ENCODE data around the gene LARP4B. TPM values are rescaled to one million over a fixed set of nuclear protein-coding genes. Genes with fewer than 3 reads are reported as not detected.

The LARP4B gene
- total and polyA plus RNA-seq, 2 experiments from 2014 or later, result 18.3 to 52.3 TPM

DNA sequence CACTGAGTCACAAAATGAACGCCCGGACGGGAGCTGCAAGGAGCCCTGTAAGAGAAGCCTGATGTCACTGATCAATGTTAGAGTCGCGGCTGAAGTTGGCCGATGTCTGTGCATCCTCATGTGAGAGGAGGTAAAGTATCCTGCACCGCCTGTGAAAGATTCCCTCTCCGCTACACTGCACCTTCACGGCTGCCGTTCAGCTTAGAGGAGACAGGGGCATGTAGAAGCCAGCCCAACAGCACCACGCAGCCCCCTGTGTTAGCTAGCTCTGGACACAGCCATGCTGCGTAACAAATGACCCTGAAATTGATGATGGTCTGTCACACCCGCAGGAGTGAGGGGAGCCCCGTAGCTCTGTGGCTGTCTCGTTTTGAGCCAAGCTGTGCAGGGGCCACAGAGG lies 160.5 kb downstream of the LARP4B start:
- H2AFZ ChIP-seq, result no peak overlapping the region
- no peak overlapping the region for H3K4me3 ChIP-seq
- no peaks in the 10 kb centered on the region for H3K79me2 ChIP-seq (replicated peaks; ENCODE audit: insufficient read depth)
- H3K36me3 ChIP-seq (ENCODE audit: insufficient read depth), result no peaks in the 10 kb centered on the region
- H3K4me3 Mint-ChIP-seq, result no peak overlapping the region
- no peak for ATAC-seq
- TF ChIP-seq ZNF331 (CRISPR knock-in tag; IDR thresholded peaks at IDR 0.05; ENCODE audit: low read depth) (no peak), ZNF114 (CRISPR knock-in tag; IDR thresholded peaks at IDR 0.05) (no peak), CREB1 (CRISPR knock-in tag; IDR thresholded peaks at IDR 0.05; ENCODE audit: low read depth) (no peak), POLR2AphosphoS5 (IDR thresholded peaks at IDR 0.05; ENCODE audit: low read depth) (no peak), STAT1 (IDR thresholded peaks at IDR 0.05; ENCODE audit: unreplicated experiment) (no peak), EZH2 (IDR thresholded peaks at IDR 0.05; ENCODE audit: low read depth, unreplicated experiment) (no peak), NANOG (IDR thresholded peaks at IDR 0.05; ENCODE audit: borderline replicate concordance) (no peak)
- TF ChIP-seq, protein P1, sequence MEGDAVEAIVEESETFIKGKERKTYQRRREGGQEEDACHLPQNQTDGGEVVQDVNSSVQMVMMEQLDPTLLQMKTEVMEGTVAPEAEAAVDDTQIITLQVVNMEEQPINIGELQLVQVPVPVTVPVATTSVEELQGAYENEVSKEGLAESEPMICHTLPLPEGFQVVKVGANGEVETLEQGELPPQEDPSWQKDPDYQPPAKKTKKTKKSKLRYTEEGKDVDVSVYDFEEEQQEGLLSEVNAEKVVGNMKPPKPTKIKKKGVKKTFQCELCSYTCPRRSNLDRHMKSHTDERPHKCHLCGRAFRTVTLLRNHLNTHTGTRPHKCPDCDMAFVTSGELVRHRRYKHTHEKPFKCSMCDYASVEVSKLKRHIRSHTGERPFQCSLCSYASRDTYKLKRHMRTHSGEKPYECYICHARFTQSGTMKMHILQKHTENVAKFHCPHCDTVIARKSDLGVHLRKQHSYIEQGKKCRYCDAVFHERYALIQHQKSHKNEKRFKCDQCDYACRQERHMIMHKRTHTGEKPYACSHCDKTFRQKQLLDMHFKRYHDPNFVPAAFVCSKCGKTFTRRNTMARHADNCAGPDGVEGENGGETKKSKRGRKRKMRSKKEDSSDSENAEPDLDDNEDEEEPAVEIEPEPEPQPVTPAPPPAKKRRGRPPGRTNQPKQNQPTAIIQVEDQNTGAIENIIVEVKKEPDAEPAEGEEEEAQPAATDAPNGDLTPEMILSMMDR (conservative IDR thresholded peaks at IDR 0.05; ENCODE audit: low read depth in 2 of 2), result no peak
- TF ChIP-seq, protein P2, sequence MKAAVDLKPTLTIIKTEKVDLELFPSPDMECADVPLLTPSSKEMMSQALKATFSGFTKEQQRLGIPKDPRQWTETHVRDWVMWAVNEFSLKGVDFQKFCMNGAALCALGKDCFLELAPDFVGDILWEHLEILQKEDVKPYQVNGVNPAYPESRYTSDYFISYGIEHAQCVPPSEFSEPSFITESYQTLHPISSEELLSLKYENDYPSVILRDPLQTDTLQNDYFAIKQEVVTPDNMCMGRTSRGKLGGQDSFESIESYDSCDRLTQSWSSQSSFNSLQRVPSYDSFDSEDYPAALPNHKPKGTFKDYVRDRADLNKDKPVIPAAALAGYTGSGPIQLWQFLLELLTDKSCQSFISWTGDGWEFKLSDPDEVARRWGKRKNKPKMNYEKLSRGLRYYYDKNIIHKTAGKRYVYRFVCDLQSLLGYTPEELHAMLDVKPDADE (IDR thresholded peaks at IDR 0.05), result no peak
- TF ChIP-seq, protein P3, sequence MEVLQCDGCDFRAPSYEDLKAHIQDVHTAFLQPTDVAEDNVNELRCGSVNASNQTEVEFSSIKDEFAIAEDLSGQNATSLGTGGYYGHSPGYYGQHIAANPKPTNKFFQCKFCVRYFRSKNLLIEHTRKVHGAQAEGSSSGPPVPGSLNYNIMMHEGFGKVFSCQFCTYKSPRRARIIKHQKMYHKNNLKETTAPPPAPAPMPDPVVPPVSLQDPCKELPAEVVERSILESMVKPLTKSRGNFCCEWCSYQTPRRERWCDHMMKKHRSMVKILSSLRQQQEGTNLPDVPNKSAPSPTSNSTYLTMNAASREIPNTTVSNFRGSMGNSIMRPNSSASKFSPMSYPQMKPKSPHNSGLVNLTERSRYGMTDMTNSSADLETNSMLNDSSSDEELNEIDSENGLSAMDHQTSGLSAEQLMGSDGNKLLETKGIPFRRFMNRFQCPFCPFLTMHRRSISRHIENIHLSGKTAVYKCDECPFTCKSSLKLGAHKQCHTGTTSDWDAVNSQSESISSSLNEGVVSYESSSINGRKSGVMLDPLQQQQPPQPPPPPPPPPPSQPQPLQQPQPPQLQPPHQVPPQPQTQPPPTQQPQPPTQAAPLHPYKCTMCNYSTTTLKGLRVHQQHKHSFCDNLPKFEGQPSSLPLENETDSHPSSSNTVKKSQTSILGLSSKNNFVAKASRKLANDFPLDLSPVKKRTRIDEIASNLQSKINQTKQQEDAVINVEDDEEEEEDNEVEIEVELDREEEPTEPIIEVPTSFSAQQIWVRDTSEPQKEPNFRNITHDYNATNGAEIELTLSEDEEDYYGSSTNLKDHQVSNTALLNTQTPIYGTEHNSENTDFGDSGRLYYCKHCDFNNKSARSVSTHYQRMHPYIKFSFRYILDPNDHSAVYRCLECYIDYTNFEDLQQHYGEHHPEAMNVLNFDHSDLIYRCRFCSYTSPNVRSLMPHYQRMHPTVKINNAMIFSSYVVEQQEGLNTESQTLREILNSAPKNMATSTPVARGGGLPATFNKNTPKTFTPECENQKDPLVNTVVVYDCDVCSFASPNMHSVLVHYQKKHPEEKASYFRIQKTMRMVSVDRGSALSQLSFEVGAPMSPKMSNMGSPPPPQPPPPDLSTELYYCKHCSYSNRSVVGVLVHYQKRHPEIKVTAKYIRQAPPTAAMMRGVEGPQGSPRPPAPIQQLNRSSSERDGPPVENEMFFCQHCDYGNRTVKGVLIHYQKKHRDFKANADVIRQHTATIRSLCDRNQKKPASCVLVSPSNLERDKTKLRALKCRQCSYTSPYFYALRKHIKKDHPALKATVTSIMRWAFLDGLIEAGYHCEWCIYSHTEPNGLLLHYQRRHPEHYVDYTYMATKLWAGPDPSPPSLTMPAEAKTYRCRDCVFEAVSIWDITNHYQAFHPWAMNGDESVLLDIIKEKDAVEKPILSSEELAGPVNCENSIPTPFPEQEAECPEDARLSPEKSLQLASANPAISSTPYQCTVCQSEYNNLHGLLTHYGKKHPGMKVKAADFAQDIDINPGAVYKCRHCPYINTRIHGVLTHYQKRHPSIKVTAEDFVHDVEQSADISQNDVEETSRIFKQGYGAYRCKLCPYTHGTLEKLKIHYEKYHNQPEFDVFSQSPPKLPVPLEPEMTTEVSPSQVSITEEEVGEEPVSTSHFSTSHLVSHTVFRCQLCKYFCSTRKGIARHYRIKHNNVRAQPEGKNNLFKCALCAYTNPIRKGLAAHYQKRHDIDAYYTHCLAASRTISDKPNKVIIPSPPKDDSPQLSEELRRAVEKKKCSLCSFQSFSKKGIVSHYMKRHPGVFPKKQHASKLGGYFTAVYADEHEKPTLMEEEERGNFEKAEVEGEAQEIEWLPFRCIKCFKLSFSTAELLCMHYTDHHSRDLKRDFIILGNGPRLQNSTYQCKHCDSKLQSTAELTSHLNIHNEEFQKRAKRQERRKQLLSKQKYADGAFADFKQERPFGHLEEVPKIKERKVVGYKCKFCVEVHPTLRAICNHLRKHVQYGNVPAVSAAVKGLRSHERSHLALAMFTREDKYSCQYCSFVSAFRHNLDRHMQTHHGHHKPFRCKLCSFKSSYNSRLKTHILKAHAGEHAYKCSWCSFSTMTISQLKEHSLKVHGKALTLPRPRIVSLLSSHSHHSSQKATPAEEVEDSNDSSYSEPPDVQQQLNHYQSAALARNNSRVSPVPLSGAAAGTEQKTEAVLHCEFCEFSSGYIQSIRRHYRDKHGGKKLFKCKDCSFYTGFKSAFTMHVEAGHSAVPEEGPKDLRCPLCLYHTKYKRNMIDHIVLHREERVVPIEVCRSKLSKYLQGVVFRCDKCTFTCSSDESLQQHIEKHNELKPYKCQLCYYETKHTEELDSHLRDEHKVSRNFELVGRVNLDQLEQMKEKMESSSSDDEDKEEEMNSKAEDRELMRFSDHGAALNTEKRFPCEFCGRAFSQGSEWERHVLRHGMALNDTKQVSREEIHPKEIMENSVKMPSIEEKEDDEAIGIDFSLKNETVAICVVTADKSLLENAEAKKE (CRISPR knock-in tag; IDR thresholded peaks at IDR 0.05), result no peak
- TF ChIP-seq, protein P4, sequence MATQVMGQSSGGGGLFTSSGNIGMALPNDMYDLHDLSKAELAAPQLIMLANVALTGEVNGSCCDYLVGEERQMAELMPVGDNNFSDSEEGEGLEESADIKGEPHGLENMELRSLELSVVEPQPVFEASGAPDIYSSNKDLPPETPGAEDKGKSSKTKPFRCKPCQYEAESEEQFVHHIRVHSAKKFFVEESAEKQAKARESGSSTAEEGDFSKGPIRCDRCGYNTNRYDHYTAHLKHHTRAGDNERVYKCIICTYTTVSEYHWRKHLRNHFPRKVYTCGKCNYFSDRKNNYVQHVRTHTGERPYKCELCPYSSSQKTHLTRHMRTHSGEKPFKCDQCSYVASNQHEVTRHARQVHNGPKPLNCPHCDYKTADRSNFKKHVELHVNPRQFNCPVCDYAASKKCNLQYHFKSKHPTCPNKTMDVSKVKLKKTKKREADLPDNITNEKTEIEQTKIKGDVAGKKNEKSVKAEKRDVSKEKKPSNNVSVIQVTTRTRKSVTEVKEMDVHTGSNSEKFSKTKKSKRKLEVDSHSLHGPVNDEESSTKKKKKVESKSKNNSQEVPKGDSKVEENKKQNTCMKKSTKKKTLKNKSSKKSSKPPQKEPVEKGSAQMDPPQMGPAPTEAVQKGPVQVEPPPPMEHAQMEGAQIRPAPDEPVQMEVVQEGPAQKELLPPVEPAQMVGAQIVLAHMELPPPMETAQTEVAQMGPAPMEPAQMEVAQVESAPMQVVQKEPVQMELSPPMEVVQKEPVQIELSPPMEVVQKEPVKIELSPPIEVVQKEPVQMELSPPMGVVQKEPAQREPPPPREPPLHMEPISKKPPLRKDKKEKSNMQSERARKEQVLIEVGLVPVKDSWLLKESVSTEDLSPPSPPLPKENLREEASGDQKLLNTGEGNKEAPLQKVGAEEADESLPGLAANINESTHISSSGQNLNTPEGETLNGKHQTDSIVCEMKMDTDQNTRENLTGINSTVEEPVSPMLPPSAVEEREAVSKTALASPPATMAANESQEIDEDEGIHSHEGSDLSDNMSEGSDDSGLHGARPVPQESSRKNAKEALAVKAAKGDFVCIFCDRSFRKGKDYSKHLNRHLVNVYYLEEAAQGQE (IDR thresholded peaks at IDR 0.05; ENCODE audit: unreplicated experiment), result no peak
- no peaks in the 10 kb centered on the region; the same call in 1 of the 2 replicates for H3K4me1 ChIP-seq (ENCODE audit: insufficient read depth)
- H3F3A ChIP-seq (replicated peaks; ENCODE audit: low read depth), result no peaks in the 10 kb centered on the region
- H3K27ac ChIP-seq (ENCODE audit: low read depth), result no peak overlapping the region
- peaks cover 19% of the 10 kb centered on the region for H3K27me3 Mint-ChIP-seq (ENCODE audit: insufficient read depth, low read depth, poor library complexity)
- no peaks in the 10 kb centered on the region for H3K9me2 ChIP-seq (ENCODE audit: insufficient read depth)
- H3K4me2 ChIP-seq, result no peak overlapping the region
- H3K36me3 Mint-ChIP-seq (ENCODE audit: low read depth), result no peaks in the 10 kb centered on the region; the same call in 2 of the 3 replicates
- no peaks in the 10 kb centered on the region for H3K27me3 ChIP-seq (ENCODE audit: insufficient read depth)
- no peak for DNase-seq (ENCODE audit: low spot score)
- H3K4me1 Mint-ChIP-seq, result peaks cover 2% of the 10 kb centered on the region; the same call in 1 of the 3 replicates
- no peaks in the 10 kb centered on the region for H4K20me1 ChIP-seq (replicated peaks; ENCODE audit: insufficient read depth)
- H3K27ac Mint-ChIP-seq, result no peak overlapping the region
- H3K9me3 Mint-ChIP-seq, result peaks cover 25% of the 10 kb centered on the region
